HG02623 (cell line): ENCODE measurements around the gene SFI1.
"Not testable (repeated sequence)": the region's sequence is repeated elsewhere in the genome, so short reads cannot be mapped to it uniquely, and the experiment has no call there.

ENCODE experiments used
- ATAC-seq: cut with Tn5 transposase; IDR thresholded peaks from one replicate; pipeline ENCODE4 v1.9.1; 2021; ENCODE audit warnings: moderate library complexity; ENCODE audit not compliant: unreplicated experiment

Gene SFI1

DNA sequence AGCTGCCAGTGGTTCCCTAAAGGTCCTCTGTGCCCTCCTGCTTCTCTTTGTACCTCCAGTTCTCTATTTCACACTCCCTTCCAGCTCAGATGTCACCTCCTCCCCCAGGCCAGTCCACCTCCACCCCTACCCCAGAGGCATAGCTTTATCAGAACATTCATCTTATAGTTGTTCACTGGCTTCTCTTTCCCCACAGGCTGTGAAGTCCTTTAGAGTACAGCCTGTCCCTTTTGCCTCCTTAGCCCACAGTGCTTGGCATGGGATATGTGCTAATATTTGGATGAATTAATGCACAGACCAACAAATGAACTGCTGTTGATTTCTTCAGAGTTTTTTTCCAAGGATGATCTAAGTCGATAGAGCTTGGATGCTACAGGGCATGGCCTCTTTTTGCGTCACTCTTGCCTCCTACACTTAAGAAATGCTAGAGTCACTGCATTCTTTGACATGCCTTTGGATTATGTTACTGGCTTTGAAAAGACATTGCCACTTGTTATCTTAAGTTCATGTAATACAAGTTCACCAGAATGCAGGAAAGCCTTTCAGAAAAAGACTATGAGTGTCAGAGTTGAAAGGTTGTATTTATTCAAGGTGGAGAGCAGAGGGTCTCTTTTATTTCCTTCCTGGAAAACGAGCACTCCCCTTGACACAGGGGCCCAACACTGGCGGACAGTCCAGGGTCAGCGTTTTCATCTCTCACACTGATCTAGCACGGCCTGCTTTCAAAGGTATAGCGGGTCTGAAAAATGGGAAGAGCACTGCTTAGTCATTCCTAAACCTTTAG is 90.0 kb downstream of the SFI1 start:
- ATAC-seq: no peak

DNA sequence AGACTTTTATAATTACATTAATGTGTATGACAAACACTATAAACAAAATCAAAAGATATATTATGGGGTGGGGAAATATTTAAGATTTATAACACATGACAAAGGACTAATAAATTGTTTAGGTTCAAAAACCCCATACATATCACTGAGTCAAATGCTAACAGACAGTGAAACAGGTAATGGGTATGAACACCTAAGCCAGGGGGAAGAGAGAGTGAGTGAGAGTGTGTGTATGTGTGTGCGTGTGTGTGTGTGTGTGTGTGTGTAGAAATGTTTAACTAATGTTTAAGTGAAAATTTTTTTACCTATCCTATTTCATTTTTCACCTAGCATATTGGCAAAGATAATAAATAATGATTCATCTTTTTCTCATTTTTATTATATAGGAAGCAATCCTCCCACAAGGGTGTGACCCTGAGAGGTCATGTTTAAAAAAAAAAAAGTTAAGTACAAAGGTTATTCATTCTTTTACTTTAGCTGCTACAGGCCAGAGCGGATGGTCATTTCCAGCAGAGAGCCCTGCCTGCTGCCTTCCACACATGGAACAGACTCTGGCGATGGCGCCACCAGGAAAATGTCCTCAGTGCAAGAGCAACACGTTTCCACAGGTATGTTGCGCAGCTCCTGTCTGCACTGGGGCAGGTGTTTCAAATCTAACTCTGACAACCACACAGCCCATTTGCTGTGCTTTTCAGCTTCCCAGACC is 92.8 kb downstream of the SFI1 start:
- no peak for ATAC-seq

DNA sequence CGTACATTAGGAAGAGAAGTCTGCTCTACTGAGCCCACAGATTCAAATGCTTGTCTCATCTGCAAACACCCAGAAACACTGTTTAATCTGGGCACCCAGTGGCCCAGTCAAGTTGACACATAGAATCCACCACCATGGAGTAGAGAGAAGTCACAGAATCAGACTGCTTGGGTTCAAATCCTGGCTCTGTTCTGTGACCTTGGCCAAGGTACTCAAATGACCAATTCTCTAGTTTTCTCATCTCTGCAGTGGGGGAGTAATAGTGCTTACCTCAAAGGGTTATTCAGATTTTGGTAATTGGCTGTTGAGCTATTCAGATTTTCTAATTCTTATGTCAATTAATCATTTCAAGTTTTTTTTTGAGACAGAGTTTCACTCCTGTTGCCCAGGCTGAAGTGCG is 93.8 kb downstream of the SFI1 start:
- not testable (repeated sequence) for ATAC-seq

DNA sequence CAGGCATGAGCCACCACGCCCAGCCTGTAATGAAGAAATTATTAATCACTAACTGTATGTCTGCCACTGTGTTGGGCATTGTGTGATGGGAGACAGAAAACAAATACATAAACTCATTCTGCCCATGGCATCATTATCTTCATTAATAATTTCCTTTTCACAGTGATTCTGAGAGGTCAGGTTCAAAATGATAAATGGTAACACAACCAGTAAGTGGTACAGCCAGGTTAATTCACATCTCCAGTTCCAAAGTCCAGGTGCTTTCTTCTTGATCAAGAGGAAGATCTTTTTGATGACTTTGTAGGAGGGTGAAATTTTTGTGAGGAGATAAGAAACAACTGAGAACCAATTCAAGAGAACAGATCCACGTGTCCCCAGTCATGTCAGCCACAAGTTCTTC is 98.9 kb downstream of the SFI1 start:
- no peak for ATAC-seq

DNA sequence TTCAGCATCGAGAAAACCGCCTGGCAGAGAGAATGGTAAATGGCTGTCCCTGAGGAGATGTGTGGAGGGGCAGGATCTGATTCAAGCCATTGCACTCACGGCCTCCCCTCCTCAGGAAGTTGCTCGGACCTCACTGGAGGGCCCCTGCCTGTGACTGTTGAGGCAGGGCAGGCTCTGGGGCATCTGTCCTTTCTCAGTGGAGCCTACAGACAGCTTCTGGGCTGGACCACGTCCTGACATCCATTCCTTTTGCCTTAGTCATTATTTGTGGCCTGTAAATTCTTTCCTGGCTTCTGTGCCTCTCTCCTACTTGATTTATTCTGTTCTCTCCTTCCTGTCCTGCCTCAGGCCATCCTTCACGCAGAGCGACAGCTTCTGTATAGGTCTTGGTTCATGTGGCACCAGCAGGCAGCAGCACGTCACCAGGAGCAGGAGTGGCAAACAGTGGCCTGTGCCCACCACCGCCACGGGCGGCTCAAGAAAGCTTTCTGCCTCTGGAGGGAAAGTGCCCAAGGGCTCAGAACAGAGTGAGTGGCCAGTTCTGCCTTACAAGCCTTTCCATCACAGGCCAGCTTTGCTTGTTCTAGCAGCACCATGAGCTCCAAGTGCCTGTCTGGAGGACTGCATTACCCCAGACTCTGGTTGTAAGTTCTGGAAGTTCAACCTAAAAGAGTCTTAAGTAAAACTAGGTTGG is 106.1 kb downstream of the SFI1 start:
- no peak for ATAC-seq

DNA sequence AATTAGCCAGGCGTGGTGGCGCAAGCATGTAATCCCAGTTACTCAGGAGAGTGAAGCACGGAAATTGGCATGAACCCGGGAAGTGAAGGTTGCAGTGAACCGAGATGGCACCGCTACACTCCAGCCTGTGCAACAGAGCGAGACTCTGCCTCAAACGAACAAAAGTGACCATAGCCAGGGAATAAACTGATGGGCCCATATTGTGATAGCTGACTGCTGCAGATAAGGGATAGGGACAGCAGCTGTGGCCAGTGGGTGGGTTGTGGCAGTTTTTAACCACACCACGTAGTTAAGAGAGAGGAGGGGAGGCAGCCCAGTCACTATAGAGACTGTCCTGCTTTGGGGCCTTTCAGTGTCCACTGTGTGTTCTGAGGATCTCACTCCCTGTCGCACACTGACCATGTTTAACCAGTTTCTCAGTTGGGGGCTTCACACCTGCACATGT is 106.8 kb downstream of the SFI1 start:
- ATAC-seq: no peak

DNA sequence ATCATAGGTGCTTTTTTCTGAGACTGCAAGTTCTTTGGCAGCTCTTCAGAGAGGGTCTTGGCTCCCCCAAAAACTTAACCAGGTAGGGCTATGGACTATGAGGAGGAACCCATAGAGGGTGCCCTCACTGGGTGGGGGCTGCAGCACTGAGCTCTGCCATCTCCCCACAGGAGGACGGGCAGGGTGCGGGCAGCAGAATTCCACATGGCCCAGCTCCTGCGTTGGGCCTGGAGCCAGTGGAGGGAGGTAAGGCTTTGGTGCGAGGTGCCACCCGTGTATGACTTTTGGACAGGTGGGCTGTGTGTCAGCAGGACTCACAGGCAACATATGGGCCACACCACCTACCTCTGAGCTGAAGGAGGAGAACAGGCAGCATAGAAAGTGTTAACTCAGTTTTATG is 107.2 kb downstream of the SFI1 start:
- no peak for ATAC-seq

DNA sequence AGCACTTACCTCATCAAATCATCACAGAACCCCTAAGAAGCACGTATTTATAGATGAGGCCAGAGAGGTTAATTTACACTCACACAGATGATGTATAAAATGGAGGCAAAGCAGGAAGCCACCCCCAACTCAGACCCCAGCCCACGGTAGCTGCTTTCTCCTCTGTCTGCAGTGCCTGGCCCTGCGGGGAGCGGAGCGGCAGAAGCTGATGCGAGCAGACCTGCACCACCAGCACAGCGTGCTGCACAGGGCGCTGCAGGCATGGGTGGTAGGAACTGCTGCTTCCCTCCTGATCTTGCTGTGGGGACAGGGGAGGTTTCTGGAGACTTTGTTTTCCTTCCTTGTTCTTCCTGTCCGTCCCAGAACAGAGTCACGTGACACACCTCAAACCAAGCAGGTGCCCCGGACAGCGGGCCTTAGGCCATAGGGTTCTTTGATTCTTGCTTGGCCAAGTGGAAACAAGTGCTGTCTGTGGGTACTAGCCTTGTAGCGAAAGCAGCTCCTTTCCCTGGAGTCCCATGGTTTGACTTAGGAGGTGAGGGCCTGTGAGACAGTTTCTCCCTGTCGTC is 107.9 kb downstream of the SFI1 start:
- no peak for ATAC-seq

DNA sequence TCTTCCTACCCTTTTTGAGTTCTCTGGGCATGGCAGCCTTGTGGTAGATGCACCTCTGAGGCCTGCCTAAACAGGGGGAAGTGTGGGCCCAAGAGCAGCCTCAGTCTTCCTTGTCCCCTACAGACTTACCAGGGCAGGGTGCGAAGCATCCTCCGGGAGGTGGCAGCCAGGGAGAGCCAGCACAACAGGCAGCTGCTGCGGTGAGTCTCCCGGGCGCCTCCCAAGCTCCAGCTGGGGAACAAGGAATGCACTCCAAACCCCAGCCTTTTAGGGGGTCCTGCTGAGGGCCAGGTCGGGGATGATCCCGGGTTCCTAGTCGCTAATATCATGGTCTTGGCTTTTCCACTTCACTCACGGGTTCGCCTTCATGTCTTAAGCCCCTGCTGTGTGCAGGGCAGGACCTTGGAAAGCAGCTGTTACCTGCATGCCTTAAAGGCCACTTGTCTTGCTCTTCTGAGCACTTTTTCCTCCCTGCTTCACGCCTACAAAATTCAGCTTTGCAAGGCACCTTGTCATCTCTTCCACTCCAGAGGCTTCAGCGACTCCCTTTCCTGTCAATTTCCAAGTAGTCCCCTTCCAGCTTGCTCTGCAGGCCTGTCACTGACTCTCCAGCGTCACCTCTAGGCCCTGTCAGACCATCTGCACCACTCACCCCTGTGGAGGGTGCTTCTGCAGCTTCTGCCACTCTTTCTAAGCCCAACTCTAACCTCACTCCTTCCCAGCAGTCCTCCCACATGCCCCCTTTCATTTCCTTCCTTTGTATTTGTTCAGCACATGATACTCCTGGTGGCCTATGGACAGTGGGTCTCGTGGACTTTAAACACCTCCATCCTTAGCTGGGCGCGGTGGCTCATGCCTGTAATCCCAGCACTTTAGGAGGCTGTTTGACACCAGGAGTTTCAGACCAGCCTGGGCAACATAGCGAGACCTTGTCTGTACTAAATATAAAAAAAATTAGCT is 108.7 kb downstream of the SFI1 start:
- no peak for ATAC-seq

DNA sequence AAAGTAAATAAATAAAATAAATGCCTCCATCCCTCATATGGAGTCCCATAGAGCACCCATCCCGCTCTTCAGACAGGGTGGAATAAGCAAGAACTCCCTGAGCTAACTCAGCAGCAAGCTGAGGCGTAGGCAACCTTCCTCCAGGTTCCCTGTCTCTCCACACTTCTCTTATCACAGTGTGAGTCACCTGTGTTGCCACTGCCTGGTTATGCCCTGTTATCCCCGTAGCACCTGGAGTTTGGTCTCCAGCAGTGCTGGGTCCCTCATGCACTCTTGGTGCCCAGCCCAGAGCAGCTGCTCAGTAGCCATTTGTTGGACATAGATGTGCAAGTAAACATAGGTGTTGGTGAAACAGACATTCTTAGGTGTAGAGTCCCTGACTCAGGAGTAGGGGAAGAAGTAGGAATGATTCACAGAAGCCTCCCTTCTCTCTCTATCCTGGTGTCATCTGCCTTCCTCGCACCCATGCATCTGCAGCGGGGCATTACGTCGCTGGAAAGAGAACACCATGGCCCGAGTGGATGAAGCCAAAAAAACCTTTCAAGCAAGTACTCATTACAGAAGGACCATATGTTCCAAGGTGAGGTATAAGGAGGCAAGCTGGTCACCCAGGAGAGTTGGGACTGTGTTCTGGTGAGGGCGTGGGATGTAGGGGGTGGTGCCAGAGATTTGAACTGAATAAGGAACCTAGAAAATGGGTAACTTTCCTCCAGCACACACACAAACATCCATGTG is 109.7 kb downstream of the SFI1 start:
- ATAC-seq: no peak

DNA sequence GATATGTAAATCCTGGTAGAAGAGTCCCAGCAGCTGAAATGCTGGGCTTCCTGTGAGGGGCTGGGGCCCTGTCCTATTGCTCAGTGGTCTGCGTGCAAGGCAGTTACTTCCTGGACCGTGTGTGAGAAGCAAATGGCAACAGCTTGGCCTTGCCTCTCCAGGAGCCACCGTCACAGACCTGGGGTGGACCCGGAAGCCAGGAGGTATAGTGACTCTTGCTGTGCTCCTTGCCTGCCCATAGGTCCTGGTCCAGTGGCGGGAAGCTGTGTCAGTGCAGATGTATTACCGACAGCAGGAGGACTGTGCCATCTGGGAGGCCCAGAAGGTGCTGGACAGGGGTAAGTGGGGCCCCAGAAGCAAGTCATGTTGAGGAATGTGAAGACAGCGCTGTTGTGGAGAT is 111.4 kb downstream of the SFI1 start:
- ATAC-seq: no peak

DNA sequence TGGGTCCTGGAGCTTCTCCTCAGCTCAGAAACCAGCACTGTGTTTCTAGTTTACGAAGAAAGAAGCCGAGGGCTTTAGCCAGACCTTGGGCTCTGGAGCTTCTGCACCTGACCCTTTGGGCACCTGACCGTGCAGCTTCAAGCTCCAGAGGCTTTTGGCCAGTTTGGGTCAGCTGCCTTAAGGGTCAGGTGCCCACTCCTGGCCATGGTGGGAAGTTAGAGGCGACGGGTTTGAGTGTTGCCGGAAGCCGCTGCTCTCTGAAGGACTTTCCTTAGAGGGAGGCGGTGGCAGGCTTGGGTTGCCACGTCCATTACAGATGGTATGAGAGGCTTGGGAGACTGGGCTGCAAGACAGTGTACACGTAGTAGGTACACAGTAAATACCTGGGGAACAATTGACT is 113.4 kb downstream of the SFI1 start:
- ATAC-seq: no peak

DNA sequence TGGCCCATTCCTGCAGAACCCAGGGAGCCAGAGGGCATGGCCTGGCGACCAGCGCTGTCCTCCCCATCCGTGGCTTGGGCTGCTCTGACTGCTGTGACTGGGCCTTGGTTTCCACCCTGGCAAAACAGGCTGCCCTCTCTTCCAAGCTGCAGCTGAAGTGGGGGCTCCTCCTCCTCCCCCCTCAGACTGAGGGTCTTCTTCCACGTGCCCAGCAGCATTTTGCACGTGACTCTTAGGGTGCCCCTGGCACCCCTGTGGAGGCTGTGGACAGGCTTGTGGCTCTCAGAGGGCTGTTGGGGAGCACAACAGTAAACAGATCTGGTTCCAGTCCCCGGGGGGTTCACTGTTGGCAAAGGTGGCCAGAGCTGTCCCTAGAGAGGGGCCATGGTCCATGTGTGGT is 114.3 kb downstream of the SFI1 start:
- ATAC-seq: no peak

DNA sequence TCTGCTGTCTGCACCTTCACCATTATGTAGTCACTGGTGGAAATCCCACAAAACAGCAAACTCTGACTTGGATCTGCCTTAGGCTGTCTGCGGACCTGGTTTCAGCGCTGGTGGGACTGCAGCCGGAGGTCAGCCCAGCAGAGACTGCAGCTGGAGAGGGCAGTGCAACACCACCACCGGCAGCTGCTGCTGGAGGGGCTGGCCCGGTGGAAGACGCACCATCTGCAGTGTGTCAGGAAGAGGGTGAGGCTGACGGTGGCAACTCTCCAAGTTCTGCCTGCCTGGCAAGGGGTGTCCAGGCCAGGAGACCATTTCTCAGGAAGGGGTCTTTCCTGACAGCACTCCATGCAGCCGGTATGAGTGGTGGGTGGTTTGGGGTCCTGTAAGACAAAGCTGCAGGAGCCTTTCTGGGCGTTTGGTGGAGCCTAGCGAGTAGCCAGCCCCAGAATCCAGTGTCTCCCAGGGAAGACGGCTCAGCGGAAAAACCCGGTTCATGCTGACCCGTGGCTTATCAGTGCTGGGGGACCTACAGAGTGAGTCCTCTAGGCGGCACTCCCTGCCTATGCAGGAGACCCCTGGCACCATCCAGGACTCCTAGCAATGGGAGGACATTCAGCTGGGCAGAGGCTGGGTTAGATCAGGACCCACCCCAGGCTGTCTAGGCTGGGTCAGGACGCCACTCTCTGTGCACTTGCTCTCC is 114.9 kb downstream of the SFI1 start:
- ATAC-seq: no peak

DNA sequence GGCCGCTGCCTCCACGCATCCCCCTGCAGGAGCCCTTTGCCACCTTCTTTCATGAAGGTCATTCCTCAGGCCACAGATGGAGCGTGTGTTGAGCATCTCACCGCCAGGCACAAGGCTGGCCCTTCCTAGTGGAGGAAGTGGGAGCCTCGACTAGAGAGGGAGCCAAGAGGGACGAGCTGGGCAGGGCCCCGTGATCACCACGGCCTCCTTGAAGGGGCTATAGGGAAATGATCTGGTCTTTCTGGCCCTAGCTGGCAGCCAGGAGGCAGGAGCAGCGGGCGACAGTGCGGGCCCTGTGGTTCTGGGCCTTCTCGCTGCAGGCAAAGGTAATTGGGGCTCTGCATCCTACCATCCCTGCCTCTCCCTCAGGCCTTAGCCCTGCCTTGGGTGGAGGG is 116.6 kb downstream of the SFI1 start:
- ATAC-seq: no peak

DNA sequence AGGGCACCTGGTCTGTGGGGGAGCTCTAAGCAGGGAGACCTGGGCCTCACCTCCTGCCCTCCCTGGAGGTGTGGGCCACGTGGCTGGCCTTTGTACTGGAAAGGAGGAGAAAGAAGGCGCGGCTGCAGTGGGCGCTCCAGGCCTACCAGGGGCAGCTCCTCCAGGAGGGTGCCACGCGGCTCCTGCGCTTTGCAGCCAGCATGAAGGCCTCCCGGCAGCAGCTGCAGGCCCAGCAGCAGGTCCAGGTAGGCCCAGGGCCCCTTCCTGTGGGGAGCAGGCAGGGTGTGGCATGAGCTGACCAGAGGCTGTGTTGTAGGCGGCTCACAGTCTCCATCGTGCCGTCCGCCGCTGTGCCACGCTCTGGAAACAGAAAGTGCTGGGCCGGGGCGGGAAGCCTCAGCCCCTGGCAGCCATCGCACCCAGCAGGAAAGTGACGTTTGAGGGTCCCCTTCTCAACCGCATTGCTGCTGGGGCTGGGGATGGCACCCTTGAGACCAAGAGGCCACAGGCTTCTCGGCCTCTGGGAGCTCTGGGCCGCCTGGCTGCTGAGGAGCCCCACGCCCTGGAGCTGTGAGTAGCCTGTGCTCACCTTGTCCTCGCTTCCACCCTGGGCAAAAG is 117.1 kb downstream of the SFI1 start:
- ATAC-seq: no peak

DNA sequence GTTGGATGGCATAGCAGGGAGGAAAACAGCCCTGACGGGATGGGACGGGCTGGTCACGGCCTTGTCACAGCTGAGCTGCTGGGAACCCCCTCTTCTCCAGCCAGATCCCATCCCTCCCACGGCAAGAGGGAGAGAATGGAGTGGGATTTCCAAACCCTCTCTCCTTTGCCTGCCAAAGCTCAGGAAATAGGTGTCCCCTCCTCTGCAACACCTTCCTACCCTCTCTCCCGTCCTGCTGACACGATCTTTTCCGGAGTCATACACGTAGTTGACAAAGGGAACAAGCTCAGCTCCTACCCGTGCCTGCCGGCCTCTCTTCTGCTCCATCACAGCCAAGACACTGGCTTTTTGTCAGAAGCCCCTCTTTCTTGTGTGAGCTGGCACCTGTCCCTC is 117.6 kb downstream of the SFI1 start:
- no peak for ATAC-seq

DNA sequence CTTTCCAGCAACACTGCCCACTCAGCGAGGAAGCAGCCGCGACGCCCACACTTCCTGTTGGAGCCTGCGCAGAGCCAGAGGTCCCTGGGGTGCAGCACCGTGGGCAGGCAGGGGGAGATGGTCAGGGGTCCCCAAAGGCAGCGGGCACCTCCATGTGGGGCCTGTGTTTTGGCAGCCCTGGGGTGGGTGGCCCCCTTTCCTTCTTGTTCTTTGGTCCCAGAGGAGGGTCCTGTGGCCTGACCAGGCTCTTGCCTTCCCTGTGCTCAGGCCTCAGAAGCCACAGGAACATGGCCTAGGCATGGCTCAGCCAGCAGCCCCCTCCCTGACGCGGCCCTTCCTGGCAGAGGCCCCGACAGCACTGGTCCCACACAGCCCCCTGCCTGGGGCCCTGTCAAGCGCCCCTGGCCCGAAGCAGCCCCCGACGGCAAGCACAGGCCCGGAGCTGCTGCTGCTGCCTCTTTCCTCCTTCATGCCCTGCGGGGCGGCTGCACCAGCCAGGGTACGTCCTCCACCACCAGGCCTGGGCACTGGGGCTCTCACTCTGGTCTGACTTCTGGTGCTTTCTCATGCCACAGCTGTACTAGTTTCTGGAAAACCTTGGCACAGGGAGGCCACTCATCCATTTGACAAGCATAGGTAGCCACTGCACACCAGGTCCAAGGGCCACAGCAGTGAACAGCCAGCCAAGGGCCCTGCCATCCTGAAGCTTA is 118.6 kb downstream of the SFI1 start:
- no peak for ATAC-seq
